Transverse colon (tissue), 4 donors: Measurements from ENCODE around the gene MSI2. TPM values are rescaled to one million over a fixed set of nuclear protein-coding genes. Genes with fewer than 3 reads are reported as not detected.
A peak's percentile ranks its signal among the peaks of the same experiment; 100 is the strongest.

ENCODE experiments used
- DNase-seq: peaks from one replicate; pipeline ENCODE4 v3.0.0-alpha.2; 2019
- H3K27ac ChIP-seq, 4 donors: fragments of 200-600 bp; sonication (generic); 2 replicates each; pipeline ENCODE4 v1.5.1; 2016 to 2018; ENCODE audit warnings: inconsistent platforms in 4 of 4
- H3K27me3 ChIP-seq: fragments of 200-600 bp; sonication (generic); 2 replicates; pipeline ENCODE4 v1.5.1; 2017; ENCODE audit warnings: inconsistent platforms
- H3K36me3 ChIP-seq, 4 donors: fragments of 200-600 bp; sonication (generic); 2 replicates each; pipeline ENCODE4 v1.5.1; 2017 to 2019; ENCODE audit warnings: inconsistent platforms in 4 of 4
- H3K4me1 ChIP-seq, 4 donors: fragments of 200-600 bp; sonication (generic); 2 replicates each; pipeline ENCODE4 v1.5.1; 2017 to 2020; ENCODE audit warnings: inconsistent platforms in 4 of 4
- H3K4me3 ChIP-seq, 4 donors: fragments of 200-600 bp; sonication (generic); 1 replicate in 1 of 4; 2 replicates in 3 of 4; pipeline versions ENCODE4 v1.5.1 to v1.6.1; 2017 to 2019; ENCODE audit warnings: inconsistent platforms in 4 of 4
- H3K9me3 ChIP-seq, 2 donors: fragments of 200-600 bp; sonication (generic); 2 replicates each; pipeline ENCODE4 v1.5.1; 2017 to 2019; ENCODE audit warnings: inconsistent platforms in 2 of 2
- CTCF ChIP-seq, 5 experiments: fragments of 200-600 bp in 3 of 5; fragments of 450-650 bp in 2 of 5; sonication (generic) in 3 of 5; IDR thresholded peaks; 1 replicate in 2 of 5; 2 replicates in 3 of 5; pipeline ENCODE4 v1.5.1; 2016 to 2017; ENCODE audit warnings: antibody characterized with exemption in 5 of 5, inconsistent platforms in 3 of 5, mild to moderate bottlenecking in 2 of 5, moderate library complexity in 1 of 5
- EP300 ChIP-seq: sonication (generic); formaldehyde crosslinking; IDR thresholded peaks from one replicate; pipeline ENCODE4 v1.6.1; 2017; ENCODE audit warnings: antibody characterized with exemption, low read depth
- POLR2A ChIP-seq: fragments of 450-650 bp; IDR thresholded peaks from one replicate; pipeline ENCODE4 v1.6.1; 2016; ENCODE audit warnings: antibody characterized with exemption, mild to moderate bottlenecking, moderate library complexity
- POLR2AphosphoS5 ChIP-seq, 3 donors: sonication (generic); formaldehyde crosslinking; IDR thresholded peaks; one replicate each; pipeline ENCODE4 v1.6.1; 2016; ENCODE audit warnings: antibody characterized with exemption in 3 of 3
- WGBS, 2 donors: methylation state at CpG; one replicate each; pipeline ENCODE4 v1.1.5; 2018; ENCODE audit warnings: low coverage in 1 of 2; 5-methylcytosine and 5-hydroxymethylcytosine counted together
- in situ Hi-C, 4 donors: fragments of 200-750 bp; cut with MboI; loops; one replicate each; pipeline versions ENCODE4 v1.15.0 to v1.15.1; 2017; ENCODE audit warnings: low sequenced_read_pairs in 3 of 4, low pct_ligation_motif_present in 1 of 4, low pct_unique_long_range_greater_than_20kb in 1 of 4
- intact Hi-C: fragments of 100-400 bp; cut with DNase I; formaldehyde crosslinking; loops from one replicate; pipeline ENCODE4 v1.15.1; 2023; ENCODE audit warnings: low total_unique reads
- total RNA-seq, 4 donors: library from RNA; depleted of rRNA; stranded (reverse); fragments of >200 nt; gene quantifications; one replicate each; pipeline ENCODE4 v1.1.0, GENCODE V29; 2016

The MSI2 gene
- total RNA-seq, 4 donors from 2014 or later: 20.6 to 36.0 (median 29.3) TPM

DNA sequence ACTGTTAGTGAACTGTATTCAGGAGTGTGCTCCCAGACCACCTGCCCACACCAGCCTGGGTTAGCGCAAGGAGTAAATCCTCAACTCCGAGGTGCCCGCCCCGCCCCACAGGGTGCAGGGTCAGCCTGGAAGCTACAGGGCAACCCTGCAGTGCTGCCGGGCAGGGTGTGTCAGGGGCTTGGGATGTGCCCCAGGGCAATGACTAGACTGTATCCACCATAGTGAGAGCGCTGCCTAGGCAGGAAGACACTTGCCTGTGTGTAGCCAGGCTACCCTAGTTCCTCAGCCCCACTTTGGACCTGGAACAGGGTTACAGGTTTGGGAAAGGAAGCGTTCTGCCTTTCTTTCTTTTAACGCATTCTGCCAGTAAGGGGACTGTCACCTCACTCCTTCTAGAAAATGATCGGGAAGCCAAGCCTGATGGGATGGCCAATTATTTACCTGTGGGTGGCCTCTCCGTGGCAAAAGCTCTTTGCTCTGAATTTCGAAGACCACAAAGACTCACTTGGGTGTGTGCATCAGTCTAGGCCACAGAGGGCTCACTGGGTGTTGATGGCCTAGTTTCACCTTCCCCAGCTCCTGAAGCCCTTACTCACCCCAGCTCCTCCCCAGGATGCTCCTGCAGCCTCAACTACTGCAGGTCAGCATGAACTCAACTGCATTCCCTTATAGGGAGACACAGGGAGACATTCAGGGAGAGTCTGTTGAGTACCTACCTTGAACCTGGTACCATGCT, 397.9 kb downstream of the MSI2 start:
- intact Hi-C loops: no loop called here
- Histone ChIP-seq H3K9me3 (no peaks in the 10 kb centered on the region), H3K36me3 (no peaks in the 10 kb centered on the region), H3K27me3 (no peaks in the 10 kb centered on the region), H3K4me3 (no peak overlapping the region), H3K27ac (no peak overlapping the region), H3K4me1 (no peaks in the 10 kb centered on the region)
- 95 to 98% methylated on average over 4 to 11 of the region's 11 CpGs for WGBS, 2 donors
- in situ Hi-C loops: no loop called here
- TF ChIP-seq POLR2A: no peak
- TF ChIP-seq POLR2AphosphoS5 (IDR thresholded peaks at IDR 0.05): no peak
- TF ChIP-seq CTCF (IDR thresholded peaks at IDR 0.05): no peak
- no peak for TF ChIP-seq EP300
- no peak for DNase-seq

GRCh38 chr17:57655553-57655952, 399.2 kb downstream of the MSI2 start:
- Histone ChIP-seq H3K4me1 (no peaks in the 10 kb centered on the region), H3K27ac (no peak overlapping the region), H3K36me3 (no peaks in the 10 kb centered on the region), H3K4me3 (no peak overlapping the region), H3K9me3 (no peaks in the 10 kb centered on the region), H3K27me3 (no peaks in the 10 kb centered on the region)
- no peak for TF ChIP-seq CTCF (IDR thresholded peaks at IDR 0.05)
- no peak for TF ChIP-seq POLR2AphosphoS5 (IDR thresholded peaks at IDR 0.05)
- TF ChIP-seq EP300: no peak
- no peak for TF ChIP-seq POLR2A
- intact Hi-C loops (no loop called here), in situ Hi-C loops (no loop called here)
- DNase-seq: no peak
- WGBS, 2 donors: 87 to 93% methylated on average over 6 of the region's 6 CpGs

GRCh38 chr17:57657211-57657610, 400.9 kb downstream of the MSI2 start:
- Histone ChIP-seq H3K4me1 (peaks cover 0 to 2% (median under 1%) of the 10 kb centered on the region in 4 donors), H3K27ac (no peak overlapping the region), H3K36me3 (no peaks in the 10 kb centered on the region), H3K4me3 (no peak overlapping the region), H3K9me3 (no peaks in the 10 kb centered on the region), H3K27me3 (no peaks in the 10 kb centered on the region)
- WGBS, 2 donors: 90% methylated on average over 2 of the region's 2 CpGs; no CpG with 5 or more reads in 1 of the 2 donors
- no peak for TF ChIP-seq EP300
- TF ChIP-seq POLR2AphosphoS5 (IDR thresholded peaks at IDR 0.05): no peak
- no peak for TF ChIP-seq POLR2A
- no peak for TF ChIP-seq CTCF (IDR thresholded peaks at IDR 0.05)
- in situ Hi-C loops: no loop called here
- intact Hi-C loops: no loop called here
- no peak for DNase-seq

DNA sequence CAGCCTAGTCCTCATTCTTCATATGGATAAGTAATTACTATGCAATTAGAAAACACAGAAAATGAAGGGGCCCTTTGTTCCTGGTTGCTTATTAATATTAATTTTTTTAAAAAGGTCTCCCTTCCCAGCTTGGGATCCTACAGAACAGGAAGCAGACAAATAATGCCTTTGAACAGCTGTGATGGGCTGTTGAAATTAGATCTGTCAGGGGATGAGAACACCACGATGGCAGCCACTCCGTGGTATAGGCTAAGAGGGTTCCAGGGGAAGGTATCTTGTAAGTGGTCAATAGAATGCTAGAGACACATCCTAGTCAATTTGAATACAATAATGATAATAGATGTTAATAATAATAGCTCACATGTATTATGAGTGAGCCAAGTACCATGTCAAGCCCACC, 405.7 kb downstream of the MSI2 start:
- H3K4me3 ChIP-seq: no peak overlapping the region
- H3K27me3 ChIP-seq: no peaks in the 10 kb centered on the region
- H3K4me1 ChIP-seq: peaks cover 4 to 7% (median 5%) of the 10 kb centered on the region in 4 donors
- in situ Hi-C loops: loop anchor here in 1 of 4 donors (10.0 kb wide), 1 partner anchor 417 kb away; no protein-coding TSS in a partner anchor
- intact Hi-C loops: no loop called here
- no peak for DNase-seq
- 100% methylated on average over 2 of the region's 2 CpGs for WGBS, 2 donors
- no peaks in the 10 kb centered on the region for H3K9me3 ChIP-seq
- TF ChIP-seq CTCF (IDR thresholded peaks at IDR 0.05): no peak
- TF ChIP-seq EP300: no peak
- no peak for TF ChIP-seq POLR2A
- TF ChIP-seq POLR2AphosphoS5 (IDR thresholded peaks at IDR 0.05): no peak
- H3K36me3 ChIP-seq: no peaks in the 10 kb centered on the region
- H3K27ac ChIP-seq: peak overlapping the region; percentile 71 to 79 (median 76)
